HepG2 (cell line): ENCODE results near the gene ZNF84. TPM values are rescaled to one million over a fixed set of nuclear protein-coding genes. Genes with fewer than 3 reads are reported as not detected.
A peak's percentile ranks its signal among the peaks of the same experiment; 100 is the strongest.

Experiments used
- ATF7 ChIP-seq, 2 experiments: fragments of 450-650 bp in 1 of 2; sonication (generic) in 1 of 2; formaldehyde crosslinking in 1 of 2; IDR thresholded peaks; 2 replicates each; pipeline versions ENCODE4 v1.4.0 to v1.6.1; 2016 to 2020; ENCODE audit warnings: antibody characterized with exemption in 1 of 2, mild to moderate bottlenecking in 1 of 2, missing genetic modification reagents in 1 of 2
- EED ChIP-seq: sonication (generic); formaldehyde crosslinking; IDR thresholded peaks from 2 replicates; pipeline ENCODE4 v1.5.0; 2020; ENCODE audit warnings: mild to moderate bottlenecking, missing genetic modification reagents
- EP300 ChIP-seq, 3 experiments: sonication (generic) in 1 of 3; formaldehyde crosslinking in 1 of 3; IDR thresholded peaks; 2 replicates each; pipeline versions ENCODE4 v1.5.1 to v1.6.1; 2011 to 2020; ENCODE audit warnings: low read depth in 2 of 3, low read length in 2 of 3, borderline replicate concordance in 1 of 3, improper control_type of control experiment in 1 of 3, mild to moderate bottlenecking in 1 of 3, missing genetic modification reagents in 1 of 3, moderate library complexity in 1 of 3
- HES4 ChIP-seq: sonication (generic); formaldehyde crosslinking; IDR thresholded peaks from 2 replicates; pipeline ENCODE4 v1.9.0; 2021; ENCODE audit warnings: mild to moderate bottlenecking, missing genetic modification reagents, borderline replicate concordance
- HMG20B ChIP-seq: conservative IDR thresholded peaks from 2 replicates; pipeline ENCODE4 v1.6.1; 2016; ENCODE audit warnings: missing genetic modification reagents, missing compliant biosample characterization
- HOXA7 ChIP-seq: sonication (generic); formaldehyde crosslinking; IDR thresholded peaks from 2 replicates; pipeline ENCODE4 v1.8.1; 2022; ENCODE audit warnings: mild to moderate bottlenecking, missing genetic modification reagents, moderate library complexity
- KDM3A ChIP-seq: IDR thresholded peaks from 2 replicates; pipeline ENCODE4 v1.6.1; 2018; ENCODE audit warnings: low read depth, missing compliant biosample characterization
- SALL2 ChIP-seq: sonication (generic); formaldehyde crosslinking; IDR thresholded peaks from 2 replicates; pipeline ENCODE4 v1.8.1; 2023; ENCODE audit warnings: mild to moderate bottlenecking, missing genetic modification reagents, inconsistent platforms
- SMAD3 ChIP-seq: sonication (generic); formaldehyde crosslinking; IDR thresholded peaks from 2 replicates; pipeline ENCODE4 v1.4.0; 2020; ENCODE audit warnings: missing genetic modification reagents
- SP5 ChIP-seq: IDR thresholded peaks from 2 replicates; pipeline ENCODE4 v1.6.1; 2016; ENCODE audit warnings: low read depth, borderline replicate concordance
- ZNF44 ChIP-seq: sonication (generic); formaldehyde crosslinking; IDR thresholded peaks from 2 replicates; pipeline ENCODE4 v1.5.1; 2020; ENCODE audit warnings: mild to moderate bottlenecking, missing genetic modification reagents
- ZNF446 ChIP-seq: sonication (generic); formaldehyde crosslinking; IDR thresholded peaks from 2 replicates; pipeline ENCODE4 v1.5.0; 2020; ENCODE audit warnings: mild to moderate bottlenecking, missing genetic modification reagents
- ZNF644 ChIP-seq: IDR thresholded peaks from 2 replicates; pipeline ENCODE4 v1.6.1; 2016; ENCODE audit warnings: low read depth
- ZNF678 ChIP-seq: sonication (generic); formaldehyde crosslinking; IDR thresholded peaks from 2 replicates; pipeline ENCODE4 v1.4.0; 2020; ENCODE audit warnings: mild to moderate bottlenecking, missing genetic modification reagents
- ZSCAN25 ChIP-seq: sonication (generic); formaldehyde crosslinking; IDR thresholded peaks from 2 replicates; pipeline ENCODE4 v1.8.0; 2022; ENCODE audit warnings: mild to moderate bottlenecking, missing genetic modification reagents
- polyA plus RNA-seq, 8 experiments: library from polyadenylated mRNA; depleted of rRNA in 3 of 8; stranded (reverse) in 7 of 8; unstranded in 1 of 8; fragments of >200 nt; fragmentation: Illumina TruSeq in 4 of 8; extraction: Trizol in 4 of 8; gene quantifications; 2 replicates each; pipeline versions ENCODE4 v1.2.1 to v1.2.3, GENCODE V29; 2011 to 2016; ENCODE audit warnings: low read depth in 4 of 8, missing spikeins in 1 of 8, mixed read lengths in 1 of 8; ENCODE audit not compliant: insufficient read depth in 1 of 8
- total RNA-seq, 5 experiments: library from RNA; depleted of rRNA; stranded (reverse); fragments of >200 nt; fragmentation: Illumina TruSeq; extraction: Trizol; gene quantifications; 2 replicates each; pipeline ENCODE4 v1.2.3, GENCODE V29; 2016; ENCODE audit warnings: low read depth in 1 of 5
- TF ChIP-seq, protein P1 (sequence below): sonication (generic); IDR thresholded peaks from 2 replicates; pipeline ENCODE4 v1.6.1; 2016; ENCODE audit warnings: low read depth, borderline replicate concordance
- TF ChIP-seq, protein P2 (sequence below): sonication (generic); formaldehyde crosslinking; IDR thresholded peaks from 2 replicates; pipeline ENCODE4 v1.9.0; 2021; ENCODE audit warnings: missing genetic modification reagents, borderline replicate concordance
- TF ChIP-seq, protein P3 (sequence below): sonication (generic); formaldehyde crosslinking; IDR thresholded peaks from 2 replicates; pipeline ENCODE4 v1.4.0; 2020; ENCODE audit warnings: missing genetic modification reagents
- TF ChIP-seq, protein P4 (sequence below): sonication (generic); formaldehyde crosslinking; conservative IDR thresholded peaks from 2 replicates; pipeline ENCODE4 v1.4.0; 2020; ENCODE audit warnings: missing genetic modification reagents

ZNF84 gene
- total and polyA plus RNA-seq, 2 of the 13 experiments (the other 11 are each of a cell fraction or from before 2014, with no cell fraction given): 15.5 to 21.8 TPM

DNA sequence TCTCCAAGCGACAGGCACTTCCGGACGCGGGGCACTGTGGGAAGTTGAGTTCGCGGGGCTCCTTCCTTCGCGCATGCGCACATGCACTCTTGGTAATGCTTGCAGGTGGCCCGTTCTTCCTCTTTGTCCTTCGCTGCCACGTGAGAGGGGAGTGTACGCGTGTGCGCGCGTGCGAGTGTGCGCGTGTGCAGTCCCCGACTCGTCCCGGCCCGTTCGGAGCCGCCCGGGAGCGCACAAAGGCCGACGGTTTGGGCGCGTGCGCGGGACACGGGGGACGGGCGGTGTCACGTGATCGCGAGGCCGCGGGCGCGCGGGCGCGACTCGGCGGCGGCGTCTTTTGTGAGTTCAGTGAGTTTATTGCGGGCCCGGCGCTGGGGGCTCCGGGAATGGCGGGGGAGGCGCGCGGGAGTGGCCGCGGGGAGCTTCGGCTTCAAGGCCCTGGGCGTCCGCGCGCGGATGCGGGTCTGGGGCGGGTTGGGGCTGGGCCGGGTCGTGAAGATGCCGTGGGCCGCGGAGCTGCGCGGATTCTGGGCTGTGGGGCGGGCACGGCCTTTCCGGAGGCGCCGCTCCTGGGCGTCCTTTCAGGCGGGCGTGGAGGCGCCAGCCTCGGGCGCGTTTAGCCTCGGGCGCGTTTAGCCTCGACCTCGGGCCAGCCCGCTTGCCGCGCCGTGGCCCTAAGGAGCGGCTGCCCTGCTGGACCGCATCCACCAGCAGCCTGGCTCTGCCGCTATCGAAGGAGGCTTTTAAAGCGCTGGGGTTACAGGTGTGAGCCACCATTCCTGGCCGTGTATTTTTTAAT lies at the start of gene ZNF84 (continued):
- peak; percentile 78; the same call in 1 of the 2 replicates for TF ChIP-seq ZNF446
- TF ChIP-seq, protein P1, sequence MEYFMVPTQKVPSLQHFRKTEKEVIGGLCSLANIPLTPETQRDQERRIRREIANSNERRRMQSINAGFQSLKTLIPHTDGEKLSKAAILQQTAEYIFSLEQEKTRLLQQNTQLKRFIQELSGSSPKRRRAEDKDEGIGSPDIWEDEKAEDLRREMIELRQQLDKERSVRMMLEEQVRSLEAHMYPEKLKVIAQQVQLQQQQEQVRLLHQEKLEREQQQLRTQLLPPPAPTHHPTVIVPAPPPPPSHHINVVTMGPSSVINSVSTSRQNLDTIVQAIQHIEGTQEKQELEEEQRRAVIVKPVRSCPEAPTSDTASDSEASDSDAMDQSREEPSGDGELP: no peak
- TF ChIP-seq, protein P2, sequence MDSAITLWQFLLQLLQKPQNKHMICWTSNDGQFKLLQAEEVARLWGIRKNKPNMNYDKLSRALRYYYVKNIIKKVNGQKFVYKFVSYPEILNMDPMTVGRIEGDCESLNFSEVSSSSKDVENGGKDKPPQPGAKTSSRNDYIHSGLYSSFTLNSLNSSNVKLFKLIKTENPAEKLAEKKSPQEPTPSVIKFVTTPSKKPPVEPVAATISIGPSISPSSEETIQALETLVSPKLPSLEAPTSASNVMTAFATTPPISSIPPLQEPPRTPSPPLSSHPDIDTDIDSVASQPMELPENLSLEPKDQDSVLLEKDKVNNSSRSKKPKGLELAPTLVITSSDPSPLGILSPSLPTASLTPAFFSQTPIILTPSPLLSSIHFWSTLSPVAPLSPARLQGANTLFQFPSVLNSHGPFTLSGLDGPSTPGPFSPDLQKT (CRISPR knock-in tag): no peak
- TF ChIP-seq KDM3A: peak; percentile 17
- TF ChIP-seq, protein P3, sequence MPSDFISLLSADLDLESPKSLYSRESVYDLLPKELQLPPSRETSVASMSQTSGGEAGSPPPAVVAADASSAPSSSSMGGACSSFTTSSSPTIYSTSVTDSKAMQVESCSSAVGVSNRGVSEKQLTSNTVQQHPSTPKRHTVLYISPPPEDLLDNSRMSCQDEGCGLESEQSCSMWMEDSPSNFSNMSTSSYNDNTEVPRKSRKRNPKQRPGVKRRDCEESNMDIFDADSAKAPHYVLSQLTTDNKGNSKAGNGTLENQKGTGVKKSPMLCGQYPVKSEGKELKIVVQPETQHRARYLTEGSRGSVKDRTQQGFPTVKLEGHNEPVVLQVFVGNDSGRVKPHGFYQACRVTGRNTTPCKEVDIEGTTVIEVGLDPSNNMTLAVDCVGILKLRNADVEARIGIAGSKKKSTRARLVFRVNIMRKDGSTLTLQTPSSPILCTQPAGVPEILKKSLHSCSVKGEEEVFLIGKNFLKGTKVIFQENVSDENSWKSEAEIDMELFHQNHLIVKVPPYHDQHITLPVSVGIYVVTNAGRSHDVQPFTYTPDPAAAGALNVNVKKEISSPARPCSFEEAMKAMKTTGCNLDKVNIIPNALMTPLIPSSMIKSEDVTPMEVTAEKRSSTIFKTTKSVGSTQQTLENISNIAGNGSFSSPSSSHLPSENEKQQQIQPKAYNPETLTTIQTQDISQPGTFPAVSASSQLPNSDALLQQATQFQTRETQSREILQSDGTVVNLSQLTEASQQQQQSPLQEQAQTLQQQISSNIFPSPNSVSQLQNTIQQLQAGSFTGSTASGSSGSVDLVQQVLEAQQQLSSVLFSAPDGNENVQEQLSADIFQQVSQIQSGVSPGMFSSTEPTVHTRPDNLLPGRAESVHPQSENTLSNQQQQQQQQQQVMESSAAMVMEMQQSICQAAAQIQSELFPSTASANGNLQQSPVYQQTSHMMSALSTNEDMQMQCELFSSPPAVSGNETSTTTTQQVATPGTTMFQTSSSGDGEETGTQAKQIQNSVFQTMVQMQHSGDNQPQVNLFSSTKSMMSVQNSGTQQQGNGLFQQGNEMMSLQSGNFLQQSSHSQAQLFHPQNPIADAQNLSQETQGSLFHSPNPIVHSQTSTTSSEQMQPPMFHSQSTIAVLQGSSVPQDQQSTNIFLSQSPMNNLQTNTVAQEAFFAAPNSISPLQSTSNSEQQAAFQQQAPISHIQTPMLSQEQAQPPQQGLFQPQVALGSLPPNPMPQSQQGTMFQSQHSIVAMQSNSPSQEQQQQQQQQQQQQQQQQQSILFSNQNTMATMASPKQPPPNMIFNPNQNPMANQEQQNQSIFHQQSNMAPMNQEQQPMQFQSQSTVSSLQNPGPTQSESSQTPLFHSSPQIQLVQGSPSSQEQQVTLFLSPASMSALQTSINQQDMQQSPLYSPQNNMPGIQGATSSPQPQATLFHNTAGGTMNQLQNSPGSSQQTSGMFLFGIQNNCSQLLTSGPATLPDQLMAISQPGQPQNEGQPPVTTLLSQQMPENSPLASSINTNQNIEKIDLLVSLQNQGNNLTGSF (CRISPR knock-in tag): peak; percentile 83; the same call in 1 of the 2 replicates
- TF ChIP-seq SMAD3 (CRISPR knock-in tag): no peak
- TF ChIP-seq HES4 (CRISPR knock-in tag): peak; percentile 82
- TF ChIP-seq HMG20B (CRISPR knock-in tag): no peak
- TF ChIP-seq EED (CRISPR knock-in tag): no peak; the same call in 1 of the 2 replicates
- no peak for TF ChIP-seq EP300 (IDR thresholded peaks at IDR 0.05; ENCODE audit: low read depth in 2 of 2, low read length in 2 of 2)
- peak; percentile 64 for TF ChIP-seq EP300 (CRISPR knock-in tag; IDR thresholded peaks at IDR 0.05; ENCODE audit: borderline replicate concordance)
- TF ChIP-seq SALL2 (CRISPR knock-in tag): peak; percentile 79; the same call in 1 of the 2 replicates
- TF ChIP-seq, protein P4, sequence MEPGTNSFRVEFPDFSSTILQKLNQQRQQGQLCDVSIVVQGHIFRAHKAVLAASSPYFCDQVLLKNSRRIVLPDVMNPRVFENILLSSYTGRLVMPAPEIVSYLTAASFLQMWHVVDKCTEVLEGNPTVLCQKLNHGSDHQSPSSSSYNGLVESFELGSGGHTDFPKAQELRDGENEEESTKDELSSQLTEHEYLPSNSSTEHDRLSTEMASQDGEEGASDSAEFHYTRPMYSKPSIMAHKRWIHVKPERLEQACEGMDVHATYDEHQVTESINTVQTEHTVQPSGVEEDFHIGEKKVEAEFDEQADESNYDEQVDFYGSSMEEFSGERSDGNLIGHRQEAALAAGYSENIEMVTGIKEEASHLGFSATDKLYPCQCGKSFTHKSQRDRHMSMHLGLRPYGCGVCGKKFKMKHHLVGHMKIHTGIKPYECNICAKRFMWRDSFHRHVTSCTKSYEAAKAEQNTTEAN: peak; percentile 97
- TF ChIP-seq ATF7 (IDR thresholded peaks at IDR 0.05): no peak
- peak; percentile 81; the same call in 1 of the 2 replicates for TF ChIP-seq ATF7 (CRISPR knock-in tag; IDR thresholded peaks at IDR 0.05)
- peak; percentile 44; the same call in 1 of the 2 replicates for TF ChIP-seq ZSCAN25 (CRISPR knock-in tag)
- peak; percentile 22; the same call in 1 of the 2 replicates for TF ChIP-seq SP5 (CRISPR knock-in tag)
- TF ChIP-seq ZNF44: peak; percentile 55; the same call in 1 of the 2 replicates
- no peak for TF ChIP-seq ZNF678 (CRISPR knock-in tag)
- no peak for TF ChIP-seq HOXA7
- no peak for TF ChIP-seq ZNF644 (CRISPR knock-in tag)
